ENCODE measurements around the gene CATSPERB.

GRCh38 chr14:91742621-91743304 is 10.9 kb upstream of the CATSPERB start:
- TF ChIP-seq POLR2AphosphoS5 (IDR thresholded peaks at IDR 0.05) (no peak), CTCF (IDR thresholded peaks at IDR 0.05) (no peak), POLR2A (IDR thresholded peaks at IDR 0.05) (no peak), EP300 (IDR thresholded peaks at IDR 0.05) (no peak)
